Panc1 (cell line): ENCODE results near the gene FBXL4. TPM values are rescaled to one million over a fixed set of nuclear protein-coding genes. Genes with fewer than 3 reads are reported as not detected.

Experiments used
- ATAC-seq: fragments of 200-7000 bp; cut with Tn5 transposase; 2 replicates; pipeline ENCODE4 v1.9.1; 2020; ENCODE audit warnings: mild to moderate bottlenecking, moderate library complexity
- BruUV-seq: library from RNA; stranded (reverse); fragments of 400-500 nt; replicated peaks from 2 replicates; lab custom pipeline; 2021; lab: Mats Ljungman, UMichigan
- CTCF ChIA-PET: fragments of 300-600 bp; sonication (Branson Sonifier 250); formaldehyde crosslinking; loops from one replicate; lab custom pipeline; 2022; ENCODE audit warnings: antibody characterized with exemption; lab: Charles Lee
- POLR2A ChIA-PET: fragments of 300-600 bp; sonication (Branson Sonifier 250); formaldehyde crosslinking; loops from one replicate; lab custom pipeline; 2022; ENCODE audit warnings: antibody characterized with exemption; lab: Charles Lee
- DNase-seq: peaks from one replicate; pipeline ENCODE4 v3.0.0-alpha.2; 2010; ENCODE audit warnings: low read depth, low spot score
- H3K27ac ChIP-seq: 2 replicates; pipeline ENCODE4 v1.5.1; 2011; ENCODE audit warnings: mild to moderate bottlenecking, low read length, inconsistent platforms
- H3K27me3 ChIP-seq: fragments of 200-500 bp; sonication (Bioruptor generic); 2 replicates; pipeline ENCODE4 v1.6.0; 2014; ENCODE audit warnings: low read length, inconsistent platforms; ENCODE audit not compliant: control insufficient read depth, insufficient read depth
- H3K36me3 ChIP-seq: fragments of 200-500 bp; sonication (Bioruptor generic); 2 replicates; pipeline ENCODE4 v1.5.1; 2014; ENCODE audit warnings: inconsistent platforms, mild to moderate bottlenecking, low read length, moderate library complexity; ENCODE audit not compliant: control insufficient read depth, insufficient read depth
- H3K4me1 ChIP-seq: 2 replicates; pipeline ENCODE4 v1.5.1; 2011; ENCODE audit warnings: inconsistent platforms, mild to moderate bottlenecking, low read length, moderate library complexity; ENCODE audit not compliant: control insufficient read depth, insufficient read depth
- H3K4me3 ChIP-seq, 2 experiments: 2 replicates each; pipeline ENCODE4 v1.5.1; 2011 to 2012; ENCODE audit warnings: low read depth in 2 of 2, low read length in 2 of 2, mild to moderate bottlenecking in 2 of 2, inconsistent platforms in 1 of 2, moderate library complexity in 1 of 2
- H3K9me3 ChIP-seq: fragments of 200-500 bp; sonication (Bioruptor generic); 2 replicates; pipeline ENCODE4 v1.5.1; 2014; ENCODE audit warnings: low read depth, mild to moderate bottlenecking, inconsistent platforms, low read length, moderate library complexity; ENCODE audit not compliant: control insufficient read depth, insufficient read depth
- POLR2AphosphoS5 ChIP-seq: IDR thresholded peaks from 2 replicates; pipeline ENCODE4 v1.6.1; 2012; ENCODE audit warnings: mild to moderate bottlenecking, low read depth, low read length, moderate library complexity
- SIN3A ChIP-seq: IDR thresholded peaks from 2 replicates; pipeline ENCODE4 v1.6.1; 2012; ENCODE audit warnings: low read depth, mild to moderate bottlenecking, low read length, moderate library complexity, borderline replicate concordance; ENCODE audit not compliant: insufficient read depth
- TCF7L2 ChIP-seq: IDR thresholded peaks from 2 replicates; pipeline ENCODE4 v1.6.1; 2011; ENCODE audit warnings: mild to moderate bottlenecking, low read depth, low read length, inconsistent platforms
- in situ Hi-C: cut with HindIII; loops from 2 replicates; pipeline ENCODE4 v1.10.0; 2016; ENCODE audit warnings: low sequenced_read_pairs, low pct_unique_long_range_greater_than_20kb
- intact Hi-C: fragments of 100-400 bp; cut with micrococcal nuclease; formaldehyde crosslinking; loops from one replicate; pipeline ENCODE4 v1.10.0; 2022; ENCODE audit not compliant: unreplicated experiment
- total RNA-seq: library from RNA; stranded (reverse); gene quantifications from one replicate; pipeline ENCODE4 v1.2.1, GENCODE V29; 2021; ENCODE audit not compliant: unreplicated experiment
- TF ChIP-seq, protein P1 (sequence below), 2 experiments: IDR thresholded peaks; 2 replicates each; pipeline ENCODE4 v1.6.1; 2011 to 2012; ENCODE audit warnings: low read depth in 2 of 2, control low read depth in 1 of 2, low read length in 1 of 2, mild to moderate bottlenecking in 1 of 2, moderate library complexity in 1 of 2; ENCODE audit not compliant: insufficient read depth in 1 of 2
- TF ChIP-seq, protein P2 (sequence below): fragments of 450-650 bp; IDR thresholded peaks from 2 replicates; pipeline ENCODE4 v1.5.1; 2017; ENCODE audit warnings: mild to moderate bottlenecking

FBXL4 gene
- total RNA-seq, 1 experiment from 2014 or later: 11.5 TPM

DNA sequence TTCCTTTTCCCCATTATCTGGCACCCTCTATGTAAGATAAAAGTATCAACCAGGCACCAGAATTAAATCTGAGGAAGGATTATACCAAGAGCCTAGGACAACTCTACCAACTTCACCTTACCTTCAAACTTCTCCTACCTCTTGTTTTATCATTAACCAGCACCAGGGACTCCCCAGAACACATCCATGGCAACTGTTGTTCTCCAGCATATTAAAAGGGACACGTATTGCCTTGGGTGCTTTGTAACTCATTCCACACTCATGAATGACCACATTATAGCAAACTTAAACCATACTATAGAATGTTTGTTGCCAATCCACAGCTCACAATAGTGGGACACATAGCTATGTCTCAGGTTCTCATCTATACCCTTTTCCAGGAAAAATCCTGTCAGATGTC is 11.9 kb upstream of the FBXL4 start:
- ChIA-PET CTCF (no interaction called here), POLR2A (no interaction called here)
- DNase-seq: no peak
- intact Hi-C loops (no loop called here), in situ Hi-C loops (no loop called here)
- TF ChIP-seq POLR2AphosphoS5: no peak
- TF ChIP-seq SIN3A: no peak
- TF ChIP-seq, protein P1, sequence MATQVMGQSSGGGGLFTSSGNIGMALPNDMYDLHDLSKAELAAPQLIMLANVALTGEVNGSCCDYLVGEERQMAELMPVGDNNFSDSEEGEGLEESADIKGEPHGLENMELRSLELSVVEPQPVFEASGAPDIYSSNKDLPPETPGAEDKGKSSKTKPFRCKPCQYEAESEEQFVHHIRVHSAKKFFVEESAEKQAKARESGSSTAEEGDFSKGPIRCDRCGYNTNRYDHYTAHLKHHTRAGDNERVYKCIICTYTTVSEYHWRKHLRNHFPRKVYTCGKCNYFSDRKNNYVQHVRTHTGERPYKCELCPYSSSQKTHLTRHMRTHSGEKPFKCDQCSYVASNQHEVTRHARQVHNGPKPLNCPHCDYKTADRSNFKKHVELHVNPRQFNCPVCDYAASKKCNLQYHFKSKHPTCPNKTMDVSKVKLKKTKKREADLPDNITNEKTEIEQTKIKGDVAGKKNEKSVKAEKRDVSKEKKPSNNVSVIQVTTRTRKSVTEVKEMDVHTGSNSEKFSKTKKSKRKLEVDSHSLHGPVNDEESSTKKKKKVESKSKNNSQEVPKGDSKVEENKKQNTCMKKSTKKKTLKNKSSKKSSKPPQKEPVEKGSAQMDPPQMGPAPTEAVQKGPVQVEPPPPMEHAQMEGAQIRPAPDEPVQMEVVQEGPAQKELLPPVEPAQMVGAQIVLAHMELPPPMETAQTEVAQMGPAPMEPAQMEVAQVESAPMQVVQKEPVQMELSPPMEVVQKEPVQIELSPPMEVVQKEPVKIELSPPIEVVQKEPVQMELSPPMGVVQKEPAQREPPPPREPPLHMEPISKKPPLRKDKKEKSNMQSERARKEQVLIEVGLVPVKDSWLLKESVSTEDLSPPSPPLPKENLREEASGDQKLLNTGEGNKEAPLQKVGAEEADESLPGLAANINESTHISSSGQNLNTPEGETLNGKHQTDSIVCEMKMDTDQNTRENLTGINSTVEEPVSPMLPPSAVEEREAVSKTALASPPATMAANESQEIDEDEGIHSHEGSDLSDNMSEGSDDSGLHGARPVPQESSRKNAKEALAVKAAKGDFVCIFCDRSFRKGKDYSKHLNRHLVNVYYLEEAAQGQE (IDR thresholded peaks at IDR 0.05; ENCODE audit: insufficient read depth in 1 of 2, low read depth in 2 of 2, low read length in 1 of 2): no peak
- TF ChIP-seq, protein P2, sequence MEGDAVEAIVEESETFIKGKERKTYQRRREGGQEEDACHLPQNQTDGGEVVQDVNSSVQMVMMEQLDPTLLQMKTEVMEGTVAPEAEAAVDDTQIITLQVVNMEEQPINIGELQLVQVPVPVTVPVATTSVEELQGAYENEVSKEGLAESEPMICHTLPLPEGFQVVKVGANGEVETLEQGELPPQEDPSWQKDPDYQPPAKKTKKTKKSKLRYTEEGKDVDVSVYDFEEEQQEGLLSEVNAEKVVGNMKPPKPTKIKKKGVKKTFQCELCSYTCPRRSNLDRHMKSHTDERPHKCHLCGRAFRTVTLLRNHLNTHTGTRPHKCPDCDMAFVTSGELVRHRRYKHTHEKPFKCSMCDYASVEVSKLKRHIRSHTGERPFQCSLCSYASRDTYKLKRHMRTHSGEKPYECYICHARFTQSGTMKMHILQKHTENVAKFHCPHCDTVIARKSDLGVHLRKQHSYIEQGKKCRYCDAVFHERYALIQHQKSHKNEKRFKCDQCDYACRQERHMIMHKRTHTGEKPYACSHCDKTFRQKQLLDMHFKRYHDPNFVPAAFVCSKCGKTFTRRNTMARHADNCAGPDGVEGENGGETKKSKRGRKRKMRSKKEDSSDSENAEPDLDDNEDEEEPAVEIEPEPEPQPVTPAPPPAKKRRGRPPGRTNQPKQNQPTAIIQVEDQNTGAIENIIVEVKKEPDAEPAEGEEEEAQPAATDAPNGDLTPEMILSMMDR: no peak
- TF ChIP-seq TCF7L2: no peak
- H3K4me3 ChIP-seq: no peak overlapping the region
- H3K9me3 ChIP-seq: no peaks in the 10 kb centered on the region
- BruUV-seq: no TSS peak
- H3K36me3 ChIP-seq: no peaks in the 10 kb centered on the region; the same call in 1 of the 2 replicates
- no peak overlapping the region for H3K27ac ChIP-seq
- H3K27me3 ChIP-seq: peaks cover 8% of the 10 kb centered on the region; the same call in 1 of the 2 replicates
- ATAC-seq: no peak
- peaks cover 2% of the 10 kb centered on the region; the same call in 1 of the 2 replicates for H3K4me1 ChIP-seq

DNA sequence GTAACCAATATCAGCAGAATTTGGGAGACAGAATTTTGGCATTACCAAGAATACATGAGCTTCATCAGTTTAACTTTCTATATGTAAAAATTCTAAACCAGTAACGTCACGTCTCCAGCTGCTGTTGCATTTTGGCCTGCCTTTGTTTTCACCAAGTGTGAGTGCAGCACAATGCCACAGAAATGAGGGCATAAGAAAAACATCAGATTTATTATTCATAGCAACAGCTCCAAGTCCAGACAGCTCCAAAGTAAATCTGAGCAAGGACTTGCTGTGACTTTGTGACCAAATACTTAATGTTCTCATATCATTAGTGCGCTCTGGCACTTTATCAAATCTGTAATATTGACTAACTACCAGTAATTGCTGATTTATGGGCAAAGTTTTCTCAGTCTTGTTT is 11.0 kb upstream of the FBXL4 start:
- H3K4me3 ChIP-seq: no peak overlapping the region
- H3K9me3 ChIP-seq: no peaks in the 10 kb centered on the region
- CTCF ChIA-PET: no interaction called here
- BruUV-seq: no TSS peak
- peaks cover 2% of the 10 kb centered on the region; the same call in 1 of the 2 replicates for H3K4me1 ChIP-seq
- H3K36me3 ChIP-seq: no peaks in the 10 kb centered on the region; the same call in 1 of the 2 replicates
- TF ChIP-seq, protein P1 (IDR thresholded peaks at IDR 0.05; ENCODE audit: insufficient read depth in 1 of 2, low read depth in 2 of 2, low read length in 1 of 2): no peak
- no peak for TF ChIP-seq SIN3A
- TF ChIP-seq, protein P2: no peak
- TF ChIP-seq TCF7L2: no peak
- no peak for TF ChIP-seq POLR2AphosphoS5
- DNase-seq (no peak), ATAC-seq (no peak)
- intact Hi-C loops (no loop called here), in situ Hi-C loops (no loop called here)
- H3K27ac ChIP-seq: no peak overlapping the region
- peaks cover 8% of the 10 kb centered on the region; the same call in 1 of the 2 replicates for H3K27me3 ChIP-seq
- POLR2A ChIA-PET: no interaction called here
